IMR-90 (cell line): ENCODE data around the gene TRAPPC2L.

Experiments
- CHD1 ChIP-seq: IDR thresholded peaks from 2 replicates; pipeline ENCODE4 v1.6.1; 2012; ENCODE audit warnings: low read depth, low read length, improper control_type of control experiment
- MAFK ChIP-seq: IDR thresholded peaks from 2 replicates; pipeline ENCODE4 v1.6.1; 2012; ENCODE audit warnings: low read depth, low read length, improper control_type of control experiment
- SMC3 ChIP-seq: fragments of 150-350 bp; IDR thresholded peaks from 2 replicates; pipeline ENCODE4 v1.6.1; 2016; ENCODE audit warnings: low read depth, mild to moderate bottlenecking, antibody characterized with exemption, low read length, moderate library complexity
- TF ChIP-seq, protein P1 (sequence below): conservative IDR thresholded peaks from 2 replicates; pipeline ENCODE4 v1.5.1; 2012; ENCODE audit warnings: mild to moderate bottlenecking, low read depth, low read length, improper control_type of control experiment

DNA sequence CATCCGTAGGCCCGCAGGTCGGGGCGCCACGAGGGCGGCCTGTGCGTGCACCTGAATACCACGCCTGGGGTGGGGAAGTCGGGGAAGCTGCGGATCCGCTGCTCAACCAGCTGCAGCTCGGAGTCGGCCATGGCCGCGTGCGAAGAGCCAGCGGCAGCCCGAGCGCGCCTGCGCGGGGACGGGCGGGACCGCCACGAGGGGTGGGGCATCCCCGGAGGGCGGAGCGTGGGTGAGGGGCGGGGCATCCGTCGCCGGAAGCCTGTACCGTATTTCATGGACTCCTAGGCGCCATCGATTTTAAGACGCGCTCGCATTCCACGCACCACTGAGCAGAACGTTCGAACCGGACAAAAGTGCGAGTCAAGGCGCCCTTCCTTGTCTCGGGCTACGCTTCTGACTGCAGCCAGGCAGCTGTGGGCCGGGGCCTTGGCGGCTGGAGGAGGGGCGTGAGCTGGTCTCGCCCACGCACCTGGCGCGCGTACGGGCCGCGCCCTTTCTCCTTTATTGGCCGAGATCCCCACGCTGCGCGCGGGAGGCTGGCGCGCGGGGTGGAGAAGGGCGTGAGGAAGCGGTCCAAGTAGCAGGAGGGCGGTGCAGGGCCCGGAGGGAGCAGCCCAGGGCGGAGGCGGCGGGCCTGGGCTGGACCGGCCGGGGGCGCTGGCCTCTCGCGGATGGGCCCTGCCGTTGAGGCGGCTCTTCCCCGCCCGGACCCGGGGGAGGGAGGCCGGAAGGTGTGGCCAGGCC lies 45.0 kb upstream of the TRAPPC2L start, which contains the start of gene APRT:
- TF ChIP-seq, protein P1, sequence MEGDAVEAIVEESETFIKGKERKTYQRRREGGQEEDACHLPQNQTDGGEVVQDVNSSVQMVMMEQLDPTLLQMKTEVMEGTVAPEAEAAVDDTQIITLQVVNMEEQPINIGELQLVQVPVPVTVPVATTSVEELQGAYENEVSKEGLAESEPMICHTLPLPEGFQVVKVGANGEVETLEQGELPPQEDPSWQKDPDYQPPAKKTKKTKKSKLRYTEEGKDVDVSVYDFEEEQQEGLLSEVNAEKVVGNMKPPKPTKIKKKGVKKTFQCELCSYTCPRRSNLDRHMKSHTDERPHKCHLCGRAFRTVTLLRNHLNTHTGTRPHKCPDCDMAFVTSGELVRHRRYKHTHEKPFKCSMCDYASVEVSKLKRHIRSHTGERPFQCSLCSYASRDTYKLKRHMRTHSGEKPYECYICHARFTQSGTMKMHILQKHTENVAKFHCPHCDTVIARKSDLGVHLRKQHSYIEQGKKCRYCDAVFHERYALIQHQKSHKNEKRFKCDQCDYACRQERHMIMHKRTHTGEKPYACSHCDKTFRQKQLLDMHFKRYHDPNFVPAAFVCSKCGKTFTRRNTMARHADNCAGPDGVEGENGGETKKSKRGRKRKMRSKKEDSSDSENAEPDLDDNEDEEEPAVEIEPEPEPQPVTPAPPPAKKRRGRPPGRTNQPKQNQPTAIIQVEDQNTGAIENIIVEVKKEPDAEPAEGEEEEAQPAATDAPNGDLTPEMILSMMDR: peak; percentile 53
- peak; percentile 54 for TF ChIP-seq MAFK
- no peak for TF ChIP-seq CHD1
- TF ChIP-seq SMC3: no peak
